ENCODE measurements around the gene ESCO1. TPM values are rescaled to one million over a fixed set of nuclear protein-coding genes. Genes with fewer than 3 reads are reported as not detected.
"Not testable (repeated sequence)": the region's sequence is repeated elsewhere in the genome, so short reads cannot be mapped to it uniquely, and the experiment has no call there.

Gene ESCO1
- total RNA-seq, 2 donors from 2014 or later, result 8.8 to 13.6 TPM

GRCh38 chr18:21593540-21594257 lies 6.8 kb downstream of the ESCO1 start:
- DNase-seq (ENCODE audit: low spot score), result no peak
- no peak for TF ChIP-seq CTCF (IDR thresholded peaks at IDR 0.05)
- no peak overlapping the region for H3K27ac ChIP-seq
- H3K9me3 ChIP-seq, result no peaks in the 10 kb centered on the region
- no peak overlapping the region for H3K4me3 ChIP-seq
- H3K36me3 ChIP-seq, result no peaks in the 10 kb centered on the region
- H3K27me3 ChIP-seq, result no peaks in the 10 kb centered on the region
- peaks cover 0 to 2% of the 10 kb centered on the region in 2 donors for H3K4me1 ChIP-seq

GRCh38 chr18:21592361-21592760 lies 8.1 kb downstream of the ESCO1 start:
- H3K4me3 ChIP-seq; H3K9me3 ChIP-seq; H3K27me3 ChIP-seq; DNase-seq (ENCODE audit: low spot score); H3K36me3 ChIP-seq; H3K4me1 ChIP-seq; H3K27ac ChIP-seq: not testable (repeated sequence)

- TF ChIP-seq CTCF (IDR thresholded peaks at IDR 0.05), result no peak
- peaks cover 0 to 10% of the 10 kb centered on the region in 2 donors for H3K9me3 ChIP-seq
- no peak overlapping the region for H3K27ac ChIP-seq
- peaks cover 5% of the 10 kb centered on the region for H3K36me3 ChIP-seq
- no peak for DNase-seq (ENCODE audit: low spot score)
- H3K4me3 ChIP-seq, result no peak overlapping the region
- H3K4me1 ChIP-seq, result no peaks in the 10 kb centered on the region
- no peaks in the 10 kb centered on the region for H3K27me3 ChIP-seq
Measured at GRCh38 chr18:21584391-21584790, 16.1 kb downstream of the ESCO1 start.

- no peaks in the 10 kb centered on the region for H3K4me1 ChIP-seq
- H3K27ac ChIP-seq, result no peak overlapping the region
- no peak for TF ChIP-seq CTCF (IDR thresholded peaks at IDR 0.05)
- DNase-seq (ENCODE audit: low spot score), result no peak
- H3K4me3 ChIP-seq, result no peak overlapping the region
- H3K36me3 ChIP-seq, result peaks cover 27% of the 10 kb centered on the region
- no peaks in the 10 kb centered on the region for H3K27me3 ChIP-seq
- no peaks in the 10 kb centered on the region for H3K9me3 ChIP-seq
Measured at GRCh38 chr18:21575656-21576055, 24.8 kb downstream of the ESCO1 start.

GRCh38 chr18:21571772-21572171 lies 28.7 kb downstream of the ESCO1 start:
- TF ChIP-seq CTCF (IDR thresholded peaks at IDR 0.05), result no peak
- Histone ChIP-seq H3K9me3 (no peaks in the 10 kb centered on the region), H3K4me1 (no peaks in the 10 kb centered on the region), H3K27ac (no peak overlapping the region), H3K27me3 (no peaks in the 10 kb centered on the region), H3K4me3 (no peak overlapping the region), H3K36me3 (peaks cover 25% of the 10 kb centered on the region)
- no peak for DNase-seq (ENCODE audit: low spot score)

- Histone ChIP-seq H3K27me3 (no peaks in the 10 kb centered on the region), H3K9me3 (no peaks in the 10 kb centered on the region), H3K27ac (no peak overlapping the region), H3K4me1 (no peaks in the 10 kb centered on the region), H3K36me3 (peaks cover 54% of the 10 kb centered on the region), H3K4me3 (no peak overlapping the region)
- TF ChIP-seq CTCF (IDR thresholded peaks at IDR 0.05), result no peak
- DNase-seq (ENCODE audit: low spot score), result no peak
Measured at GRCh38 chr18:21559195-21559594, 41.3 kb downstream of the ESCO1 start.
